ENCODE data around the gene PGAP3. TPM values are rescaled to one million over a fixed set of nuclear protein-coding genes. Genes with fewer than 3 reads are reported as not detected.

PGAP3 gene
- total and polyA plus RNA-seq, 2 of the 4 experiments (the other 2 are of a cell fraction), result 4.3 to 9.8 TPM

GRCh38 chr17:39716879-39717536 lies 29.2 kb upstream of the PGAP3 start:
- intact Hi-C loops (cut with micrococcal nuclease) (no loop called here), in situ Hi-C loops (cut with MboI; ENCODE audit: low sequenced_read_pairs) (no loop called here), dilution Hi-C loops (cut with HindIII; ENCODE audit: low sequenced_read_pairs, unreplicated experiment) (no loop called here)
- no peaks in the 10 kb centered on the region for H3K9me3 ChIP-seq (ENCODE audit: control insufficient read depth, insufficient read depth, low read length)
- H3K56ac ChIP-seq (ENCODE audit: extremely low read depth, insufficient read depth, low read length), result no peak overlapping the region
- BruUV-seq (replicated peaks), result no TSS peak
- H3K79me1 ChIP-seq (ENCODE audit: low read depth in 1 of 2, low read length in 2 of 2), result no peaks in the 10 kb centered on the region
- no peak overlapping the region for H2BK120ac ChIP-seq (ENCODE audit: low read depth, low read length)
- no peak overlapping the region for H2AK9ac ChIP-seq (replicated peaks; ENCODE audit: low read depth, low read length, poor library complexity)
- no peak overlapping the region for H2BK20ac ChIP-seq (ENCODE audit: low read depth, low read length)
- TF ChIP-seq, protein P1, sequence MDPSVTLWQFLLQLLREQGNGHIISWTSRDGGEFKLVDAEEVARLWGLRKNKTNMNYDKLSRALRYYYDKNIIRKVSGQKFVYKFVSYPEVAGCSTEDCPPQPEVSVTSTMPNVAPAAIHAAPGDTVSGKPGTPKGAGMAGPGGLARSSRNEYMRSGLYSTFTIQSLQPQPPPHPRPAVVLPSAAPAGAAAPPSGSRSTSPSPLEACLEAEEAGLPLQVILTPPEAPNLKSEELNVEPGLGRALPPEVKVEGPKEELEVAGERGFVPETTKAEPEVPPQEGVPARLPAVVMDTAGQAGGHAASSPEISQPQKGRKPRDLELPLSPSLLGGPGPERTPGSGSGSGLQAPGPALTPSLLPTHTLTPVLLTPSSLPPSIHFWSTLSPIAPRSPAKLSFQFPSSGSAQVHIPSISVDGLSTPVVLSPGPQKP (IDR thresholded peaks at IDR 0.05; ENCODE audit: borderline replicate concordance, low read depth, low read length), result no peak
- TF ChIP-seq MAFK (IDR thresholded peaks at IDR 0.05; ENCODE audit: low read depth, low read length) (no peak), FOS (IDR thresholded peaks at IDR 0.05; ENCODE audit: low read depth, low read length) (no peak)
- H3K27me3 ChIP-seq (ENCODE audit: control insufficient read depth, insufficient read depth, low read length), result no peaks in the 10 kb centered on the region
- H4K5ac ChIP-seq (ENCODE audit: low read depth, low read length), result no peak overlapping the region
- no peak for DNase-seq
- no peak overlapping the region for H4K91ac ChIP-seq (ENCODE audit: insufficient read depth, low read depth, low read length)
- no peak overlapping the region for H3K14ac ChIP-seq (replicated peaks; ENCODE audit: low read depth, low read length)
- peaks cover 51% of the 10 kb centered on the region for H3K36me3 ChIP-seq (ENCODE audit: control insufficient read depth, insufficient read depth, low read length)
- H3K23ac ChIP-seq (ENCODE audit: low read depth, low read length), result no peak overlapping the region
- no peak overlapping the region for H2BK5ac ChIP-seq (ENCODE audit: low read depth, low read length, poor library complexity, severe bottlenecking)
- H2AK5ac ChIP-seq (ENCODE audit: low read depth, low read length), result no peak overlapping the region
- H2AFZ ChIP-seq (replicated peaks; ENCODE audit: low read length, poor library complexity), result no peak overlapping the region
- H3K9ac ChIP-seq (ENCODE audit: low read depth, low read length), result no peak overlapping the region
- H3K4me2 ChIP-seq (ENCODE audit: low read depth, low read length), result no peak overlapping the region
- no peak overlapping the region for H3K4ac ChIP-seq (ENCODE audit: low read depth, low read length)
- H3K4me1 ChIP-seq (ENCODE audit: control insufficient read depth, insufficient read depth, low read length), result no peaks in the 10 kb centered on the region
- H4K8ac ChIP-seq (ENCODE audit: low read depth in 2 of 2, low read length in 2 of 2), result no peak overlapping the region
- no peak overlapping the region for H3K18ac ChIP-seq (ENCODE audit: low read depth, low read length)
- no peak overlapping the region for H2BK15ac ChIP-seq (ENCODE audit: low read depth, low read length)
- ChIA-PET CTCF (no interaction called here), POLR2A (ENCODE audit: unreplicated experiment) (no interaction called here)
- no peak overlapping the region for H3K4me3 ChIP-seq (ENCODE audit: insufficient read depth, low read depth, low read length)
- no peaks in the 10 kb centered on the region for H3K9me1 ChIP-seq (ENCODE audit: insufficient read depth, low read length)
- no peak overlapping the region for H3K27ac ChIP-seq (ENCODE audit: insufficient read depth, low read length)
- WGBS, 2 experiments (ENCODE audit: extremely low coverage in 2 of 2, insufficient read length in 1 of 2), result 97% methylated on average over 4 of the region's 11 CpGs; no CpG with 5 or more reads in 1 of the 2 experiments
- no peak for ATAC-seq (ENCODE audit: low read depth)
- H4K20me1 ChIP-seq (ENCODE audit: insufficient read depth, low read length), result no peaks in the 10 kb centered on the region

All from IMR-90 (cell line).